IPS-15b (cell line): ENCODE measurements around the gene SRRM3.
"Not testable (repeated sequence)": the region's sequence is repeated elsewhere in the genome, so short reads cannot be mapped to it uniquely, and the experiment has no call there.

Source experiments
- H3K27me3 ChIP-seq: one replicate; pipeline ENCODE4 v1.6.1; 2013; ENCODE audit warnings: low read length; ENCODE audit not compliant: control insufficient read depth, insufficient read depth
- H3K36me3 ChIP-seq: one replicate; pipeline ENCODE4 v1.6.1; 2013; ENCODE audit warnings: low read length; ENCODE audit not compliant: control insufficient read depth, insufficient read depth
- H3K4me1 ChIP-seq: one replicate; pipeline ENCODE4 v1.6.1; 2013; ENCODE audit warnings: mild to moderate bottlenecking, low read length; ENCODE audit not compliant: control insufficient read depth, insufficient read depth
- H3K4me3 ChIP-seq: one replicate; pipeline ENCODE4 v1.5.1; 2013; ENCODE audit warnings: low read depth, low read length
- H3K9ac ChIP-seq: one replicate; pipeline ENCODE4 v1.6.1; 2013; ENCODE audit warnings: low read depth, mild to moderate bottlenecking, low read length
- H3K9me3 ChIP-seq: one replicate; pipeline ENCODE4 v1.6.1; 2013; ENCODE audit warnings: mild to moderate bottlenecking, low read length; ENCODE audit not compliant: control insufficient read depth, insufficient read depth

Gene SRRM3

DNA sequence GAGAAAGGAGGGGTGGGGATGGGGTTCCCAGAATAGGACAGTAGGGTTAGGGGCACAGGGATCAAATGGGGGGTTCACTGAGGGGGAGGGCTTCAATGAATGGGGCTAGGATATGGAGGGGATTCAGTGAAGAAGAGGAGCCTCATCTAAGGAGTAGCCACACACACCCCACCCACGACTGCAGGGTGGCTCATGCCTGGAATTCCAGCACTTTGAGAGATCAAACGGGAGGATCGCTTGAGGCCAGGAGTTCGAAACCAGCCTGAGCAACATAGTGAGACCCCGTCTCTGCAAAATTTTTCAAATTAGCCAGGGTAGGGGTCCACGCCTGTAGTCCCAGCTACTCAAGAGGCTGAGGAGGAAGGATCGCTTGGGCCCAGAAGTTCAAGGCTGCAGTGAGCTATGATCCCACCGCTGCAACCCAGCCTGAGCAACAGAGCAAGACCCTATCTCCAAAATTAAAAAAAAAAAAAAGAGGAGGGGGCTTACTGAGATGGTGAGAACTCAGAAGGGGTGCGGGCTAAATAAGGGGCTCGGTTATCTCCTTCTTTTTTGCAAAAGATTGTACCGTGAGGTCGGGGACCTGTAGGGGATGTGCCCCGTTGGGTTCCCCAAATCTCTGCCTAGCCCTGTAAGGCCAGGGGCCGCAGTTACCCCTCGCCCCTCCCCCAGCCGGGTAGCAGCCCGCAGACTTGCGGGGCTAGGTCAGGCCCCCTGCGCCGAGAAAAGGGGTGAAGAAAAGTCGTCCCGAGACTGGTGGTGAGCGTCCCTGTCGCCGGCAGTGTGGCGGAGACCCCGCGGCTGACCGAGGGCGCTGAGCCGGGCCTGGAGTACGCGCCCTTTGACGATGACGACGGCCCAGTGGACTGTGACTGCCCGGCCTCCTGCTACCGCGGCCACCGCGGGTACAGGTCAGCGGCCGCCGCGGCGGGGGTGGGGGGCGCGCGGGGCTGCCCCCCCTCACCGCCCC lies 57.7 kb downstream of the SRRM3 start:
- no peaks in the 10 kb centered on the region for H3K9me3 ChIP-seq
- peaks cover 6% of the 10 kb centered on the region for H3K4me1 ChIP-seq
- H3K9ac ChIP-seq, result no peak overlapping the region
- no peaks in the 10 kb centered on the region for H3K36me3 ChIP-seq
- no peaks in the 10 kb centered on the region for H3K27me3 ChIP-seq
- peak overlapping the region; percentile 59 for H3K4me3 ChIP-seq

DNA sequence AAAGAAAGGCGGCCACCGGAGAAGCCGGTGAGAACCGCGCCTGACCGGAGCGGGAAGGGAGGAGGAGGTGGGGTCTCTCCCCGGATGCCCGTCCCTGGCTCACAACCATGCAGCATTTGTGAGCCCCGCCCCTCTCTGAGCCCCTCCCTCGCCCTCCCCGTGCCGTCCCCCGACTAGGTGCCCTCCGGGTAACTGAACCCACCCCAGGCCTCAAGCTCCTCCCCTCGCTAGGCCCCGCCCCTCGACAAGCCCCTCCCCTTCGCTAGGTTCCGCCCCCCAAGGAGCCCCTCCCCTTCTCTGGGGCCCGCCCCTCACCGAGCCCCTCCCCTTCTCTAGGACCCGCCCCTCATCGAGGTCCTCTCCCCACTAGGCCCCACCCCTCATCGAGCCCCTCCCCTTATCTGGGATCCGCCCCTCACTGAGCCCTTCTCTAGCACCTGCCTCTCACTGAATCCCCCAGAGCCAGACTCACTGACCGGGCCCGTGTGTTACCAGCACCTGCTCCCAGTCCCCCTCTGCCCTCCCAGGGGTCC lies 58.5 kb downstream of the SRRM3 start:
- Histone ChIP-seq H3K27me3 (no peaks in the 10 kb centered on the region), H3K4me3 (peak overlapping the region; percentile 59), H3K36me3 (no peaks in the 10 kb centered on the region), H3K4me1 (peaks cover 6% of the 10 kb centered on the region), H3K9me3 (no peaks in the 10 kb centered on the region), H3K9ac (no peak overlapping the region)

DNA sequence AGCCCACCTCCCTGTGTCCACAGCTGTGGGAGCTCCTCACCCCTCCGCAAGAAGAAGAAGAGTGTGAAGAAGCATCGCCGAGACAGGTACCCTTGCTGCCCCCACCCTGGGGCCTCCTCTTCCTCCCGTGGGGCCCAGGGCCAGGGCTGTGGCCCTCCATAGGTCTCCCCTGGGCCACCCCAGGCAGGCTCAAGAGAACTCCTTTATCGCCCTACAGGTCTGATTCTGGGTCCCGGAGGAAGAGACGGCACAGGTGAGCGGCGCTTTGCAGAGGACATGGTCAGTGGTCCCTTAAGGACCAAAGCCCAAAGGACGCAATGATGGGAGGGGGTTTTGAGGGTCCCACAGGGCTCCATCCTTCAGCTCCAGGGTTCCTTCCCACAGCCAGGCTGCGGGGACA lies 59.6 kb downstream of the SRRM3 start:
- H3K36me3 ChIP-seq, result no peaks in the 10 kb centered on the region
- no peak overlapping the region for H3K4me3 ChIP-seq
- H3K27me3 ChIP-seq, result no peaks in the 10 kb centered on the region
- peaks cover 6% of the 10 kb centered on the region for H3K4me1 ChIP-seq
- H3K9ac ChIP-seq, result no peak overlapping the region
- H3K9me3 ChIP-seq, result no peaks in the 10 kb centered on the region

DNA sequence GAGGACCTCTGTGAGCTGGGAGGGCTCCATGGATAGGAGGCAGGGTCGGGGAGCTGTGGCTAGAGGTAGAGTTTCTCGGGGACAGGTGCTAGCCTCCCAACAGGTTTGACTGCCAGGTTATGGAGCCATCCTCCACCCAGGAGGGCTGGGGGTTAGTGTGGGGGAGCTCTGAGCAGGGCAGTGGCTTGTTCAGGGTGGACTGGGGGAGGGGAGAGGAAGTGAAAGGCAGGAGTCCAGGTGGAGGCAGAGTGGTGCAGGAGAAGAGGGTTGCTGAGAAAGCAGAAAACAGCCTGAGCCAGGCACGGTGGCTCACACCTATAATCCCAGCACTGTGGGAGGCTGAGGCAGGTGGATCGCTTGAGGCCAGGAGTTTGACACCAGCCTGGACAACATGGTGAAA lies 60.2 kb downstream of the SRRM3 start:
- Histone ChIP-seq H3K36me3 (no peaks in the 10 kb centered on the region), H3K4me1 (peaks cover 6% of the 10 kb centered on the region), H3K27me3 (no peaks in the 10 kb centered on the region), H3K9me3 (no peaks in the 10 kb centered on the region), H3K4me3 (no peak overlapping the region), H3K9ac (no peak overlapping the region)

DNA sequence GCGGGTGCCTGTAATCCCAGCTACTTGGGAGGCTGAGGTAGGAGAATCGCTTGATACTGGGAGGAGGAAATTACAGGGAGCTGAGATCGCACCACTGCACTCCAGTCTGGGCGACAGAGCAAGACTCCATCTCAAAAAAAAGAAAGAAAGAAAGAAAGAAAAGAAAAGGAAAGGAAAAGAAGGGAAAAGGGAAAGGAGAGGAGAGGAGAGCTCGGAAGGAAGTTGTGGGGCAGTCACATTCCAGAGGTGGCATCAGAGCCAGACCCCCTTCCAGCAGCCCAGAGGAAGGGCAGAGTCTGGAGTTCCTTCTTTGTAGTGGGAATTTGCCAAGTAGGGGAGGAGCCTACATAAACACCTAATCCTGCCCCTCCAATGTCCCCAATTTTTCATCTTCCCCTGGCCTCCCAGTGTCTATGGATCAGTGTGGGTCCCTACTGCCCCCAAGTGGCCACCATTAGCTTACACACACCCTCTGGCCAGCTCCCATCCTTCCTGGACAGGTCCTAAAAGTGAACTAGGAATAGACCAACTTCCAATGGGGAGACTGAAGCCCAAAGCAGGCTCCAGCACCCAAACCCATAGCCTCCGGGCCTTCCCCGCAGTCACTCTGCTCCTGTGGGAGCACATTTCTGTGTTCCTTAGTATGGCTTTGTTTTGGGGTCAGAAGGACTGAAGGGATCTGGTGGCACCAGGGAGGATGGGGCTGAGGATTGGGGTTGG lies 61.1 kb downstream of the SRRM3 start:
- Histone ChIP-seq H3K4me3 (no peak overlapping the region), H3K27me3 (no peaks in the 10 kb centered on the region), H3K9ac (no peak overlapping the region), H3K9me3 (no peaks in the 10 kb centered on the region), H3K36me3 (no peaks in the 10 kb centered on the region), H3K4me1 (peaks cover 6% of the 10 kb centered on the region)

DNA sequence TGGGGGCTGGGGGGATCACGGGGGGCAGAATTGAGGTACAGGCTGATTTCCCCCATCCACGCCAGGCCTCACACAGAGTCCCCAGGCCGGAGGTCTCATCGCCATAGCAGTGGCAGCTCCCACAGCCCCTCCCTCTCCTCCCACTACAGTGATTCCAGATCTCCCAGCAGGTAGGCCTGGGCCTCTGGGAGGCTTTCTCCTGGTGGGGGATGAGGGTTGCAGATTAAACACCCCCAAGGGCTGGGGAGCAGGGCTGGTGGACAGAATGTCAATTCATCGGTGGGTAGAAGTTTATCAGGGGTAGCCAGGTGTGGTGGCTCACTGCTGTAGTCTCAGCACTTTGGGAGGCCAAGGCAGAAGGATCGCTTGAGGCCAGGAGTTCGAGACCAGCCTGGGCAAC lies 63.6 kb downstream of the SRRM3 start:
- Histone ChIP-seq H3K9me3 (no peaks in the 10 kb centered on the region), H3K4me1 (peaks cover 25% of the 10 kb centered on the region), H3K27me3 (peaks cover 3% of the 10 kb centered on the region), H3K4me3 (no peak overlapping the region), H3K9ac (no peak overlapping the region), H3K36me3 (no peaks in the 10 kb centered on the region)

DNA sequence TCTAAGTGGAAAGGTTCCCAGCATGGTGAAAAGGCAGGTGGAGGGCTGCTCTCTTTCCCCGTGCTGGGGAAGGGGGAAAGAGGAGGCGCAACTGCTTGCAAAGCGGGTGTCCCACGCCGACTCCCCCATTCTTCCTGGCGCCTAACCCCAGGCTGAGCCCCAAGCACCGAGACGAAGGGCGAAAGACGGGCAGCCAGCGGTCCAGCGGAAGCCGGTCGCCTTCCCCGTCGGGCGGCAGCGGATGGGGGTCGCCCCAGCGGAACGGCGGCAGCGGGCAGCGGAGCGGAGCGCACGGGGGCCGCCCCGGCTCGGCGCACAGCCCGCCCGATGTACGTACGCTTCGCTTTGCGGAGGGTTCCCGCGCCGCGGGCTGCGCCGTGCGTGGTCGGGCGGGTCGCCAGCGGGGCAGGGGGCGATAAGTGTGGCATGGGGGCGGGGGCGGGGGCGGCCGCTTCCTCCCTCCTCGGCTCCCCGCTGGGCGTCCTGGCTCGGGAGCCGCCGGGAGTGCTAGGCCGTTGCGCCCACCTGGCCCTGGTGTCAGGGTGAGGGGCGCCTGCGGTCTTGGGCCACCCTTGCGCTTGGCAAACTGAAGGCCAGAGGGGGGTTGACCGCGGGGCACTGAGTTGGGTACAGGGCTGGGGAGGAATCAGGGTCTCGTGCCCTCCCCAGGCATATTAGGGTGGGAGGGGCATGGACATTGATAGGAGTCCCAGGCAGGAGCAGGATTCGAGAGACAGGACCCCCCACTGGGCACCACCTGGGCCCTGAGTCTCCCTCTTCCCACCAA lies 65.6 kb downstream of the SRRM3 start:
- H3K9ac ChIP-seq, result peak overlapping the region; percentile 37
- no peaks in the 10 kb centered on the region for H3K9me3 ChIP-seq
- peak overlapping the region; percentile 70 for H3K4me3 ChIP-seq
- no peaks in the 10 kb centered on the region for H3K36me3 ChIP-seq
- H3K27me3 ChIP-seq, result peaks cover 3% of the 10 kb centered on the region
- peaks cover 18% of the 10 kb centered on the region for H3K4me1 ChIP-seq

DNA sequence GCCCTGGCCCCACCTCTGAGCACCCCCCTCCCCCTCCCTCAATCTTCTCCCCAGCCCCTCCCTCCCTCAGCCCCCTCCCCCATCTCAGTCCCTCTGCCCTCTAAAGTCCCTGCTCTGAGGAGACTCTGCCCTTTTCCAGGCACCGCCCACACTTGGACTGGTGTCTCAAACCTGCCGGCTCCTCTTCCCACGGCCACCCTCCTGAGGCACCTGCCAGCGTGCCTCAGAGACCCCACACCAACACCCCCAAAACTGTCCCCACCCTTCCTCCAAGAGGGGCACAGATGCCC lies 66.1 kb downstream of the SRRM3 start:
- no peaks in the 10 kb centered on the region for H3K9me3 ChIP-seq
- no peak overlapping the region for H3K9ac ChIP-seq
- H3K36me3 ChIP-seq, result no peaks in the 10 kb centered on the region
- H3K27me3 ChIP-seq, result peaks cover 3% of the 10 kb centered on the region
- H3K4me1 ChIP-seq, result peaks cover 21% of the 10 kb centered on the region
- H3K4me3 ChIP-seq, result peak overlapping the region; percentile 26

DNA sequence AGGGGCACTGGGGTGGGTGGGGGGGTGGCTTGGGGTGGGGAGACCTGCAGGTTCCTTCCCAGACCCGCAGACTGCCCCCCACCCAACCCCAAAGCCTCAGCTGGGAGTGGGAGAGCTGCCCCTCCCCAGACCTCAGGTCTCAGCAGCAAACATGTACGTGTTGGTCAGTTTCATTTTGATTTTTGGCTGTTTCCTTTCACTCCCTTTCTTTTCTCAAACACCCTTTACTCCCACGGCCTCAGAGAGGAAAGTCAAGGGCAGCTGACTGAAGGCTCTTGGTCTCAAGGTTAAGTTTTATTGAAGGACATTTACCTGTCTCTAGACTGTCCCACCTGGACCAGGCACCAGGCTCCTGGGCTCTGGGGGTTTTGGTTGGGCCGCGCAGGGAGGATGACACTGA lies 66.7 kb downstream of the SRRM3 start:
- Histone ChIP-seq H3K4me1 (peaks cover 27% of the 10 kb centered on the region), H3K27me3 (peaks cover 3% of the 10 kb centered on the region), H3K9me3 (no peaks in the 10 kb centered on the region), H3K36me3 (no peaks in the 10 kb centered on the region), H3K4me3 (no peak overlapping the region), H3K9ac (no peak overlapping the region)

DNA sequence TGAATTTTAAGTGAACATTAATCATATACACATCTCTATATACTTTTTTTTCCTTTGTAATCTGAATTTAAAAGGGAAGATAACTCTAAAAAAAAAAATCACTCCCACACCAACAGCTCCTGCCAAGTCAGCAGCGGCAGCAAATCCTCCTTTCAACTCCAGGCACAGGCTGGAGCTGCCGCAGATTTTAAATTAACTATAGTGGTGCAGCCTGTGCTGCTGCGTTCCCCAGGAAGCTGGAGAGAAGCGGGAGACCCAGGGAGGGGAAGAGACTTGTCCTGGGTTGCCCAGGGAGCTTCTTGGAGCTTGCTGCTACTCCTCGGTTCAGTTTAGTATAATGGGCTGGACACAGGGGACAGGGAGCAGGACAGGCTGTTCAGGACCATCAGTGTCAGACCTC lies 68.2 kb downstream of the SRRM3 start:
- H3K36me3 ChIP-seq, result no peaks in the 10 kb centered on the region
- H3K9me3 ChIP-seq, result no peaks in the 10 kb centered on the region
- H3K4me3 ChIP-seq, result no peak overlapping the region
- peaks cover 3% of the 10 kb centered on the region for H3K27me3 ChIP-seq
- peaks cover 32% of the 10 kb centered on the region for H3K4me1 ChIP-seq
- H3K9ac ChIP-seq, result no peak overlapping the region

DNA sequence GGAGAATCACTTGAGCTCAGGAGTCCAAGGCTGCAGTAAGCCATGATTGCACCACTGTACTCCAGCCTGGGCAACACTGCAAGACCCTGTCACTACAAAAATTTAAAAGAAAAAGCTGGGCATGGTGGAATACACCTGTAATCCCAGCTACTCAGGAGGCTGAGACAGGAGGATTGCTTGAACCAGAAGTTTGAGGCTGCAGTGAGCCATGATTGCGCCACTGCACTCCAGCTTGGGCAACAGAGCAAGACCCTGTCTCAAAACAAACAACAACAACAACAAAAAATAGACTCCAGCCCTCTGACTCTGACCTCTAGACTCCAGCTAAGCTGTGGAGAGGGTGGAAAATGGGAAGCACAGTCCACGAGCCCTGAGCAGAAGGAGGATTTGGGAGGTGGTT lies 69.7 kb downstream of the SRRM3 start:
- H3K4me3 ChIP-seq, H3K9me3 ChIP-seq, H3K9ac ChIP-seq, H3K27me3 ChIP-seq, H3K36me3 ChIP-seq: not testable (repeated sequence)
- H3K4me1 ChIP-seq, result peaks cover 32% of the 10 kb centered on the region
